ENCODE data around the gene CNNM3.
"Not testable (repeated sequence)": the region's sequence is repeated elsewhere in the genome, so short reads cannot be mapped to it uniquely, and the experiment has no call there.

The CNNM3 gene

DNA sequence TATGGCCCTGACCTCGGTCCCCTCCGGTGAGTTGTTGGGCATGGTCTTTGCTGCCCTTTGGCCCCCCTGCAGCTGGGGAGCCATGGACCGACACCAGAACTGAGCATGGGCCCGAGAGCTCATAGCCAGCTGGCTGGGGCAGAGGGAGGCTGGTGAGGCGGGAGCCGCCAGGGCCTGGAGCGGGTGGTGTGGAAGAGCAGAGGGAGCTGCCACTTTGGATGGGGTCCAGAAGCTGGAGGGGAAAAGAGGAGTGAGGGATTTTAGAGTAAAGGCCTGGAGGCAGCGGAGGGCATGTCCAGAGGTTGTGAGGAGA is 16.5 kb upstream of the CNNM3 start:
- no peak for DNase-seq

DNA sequence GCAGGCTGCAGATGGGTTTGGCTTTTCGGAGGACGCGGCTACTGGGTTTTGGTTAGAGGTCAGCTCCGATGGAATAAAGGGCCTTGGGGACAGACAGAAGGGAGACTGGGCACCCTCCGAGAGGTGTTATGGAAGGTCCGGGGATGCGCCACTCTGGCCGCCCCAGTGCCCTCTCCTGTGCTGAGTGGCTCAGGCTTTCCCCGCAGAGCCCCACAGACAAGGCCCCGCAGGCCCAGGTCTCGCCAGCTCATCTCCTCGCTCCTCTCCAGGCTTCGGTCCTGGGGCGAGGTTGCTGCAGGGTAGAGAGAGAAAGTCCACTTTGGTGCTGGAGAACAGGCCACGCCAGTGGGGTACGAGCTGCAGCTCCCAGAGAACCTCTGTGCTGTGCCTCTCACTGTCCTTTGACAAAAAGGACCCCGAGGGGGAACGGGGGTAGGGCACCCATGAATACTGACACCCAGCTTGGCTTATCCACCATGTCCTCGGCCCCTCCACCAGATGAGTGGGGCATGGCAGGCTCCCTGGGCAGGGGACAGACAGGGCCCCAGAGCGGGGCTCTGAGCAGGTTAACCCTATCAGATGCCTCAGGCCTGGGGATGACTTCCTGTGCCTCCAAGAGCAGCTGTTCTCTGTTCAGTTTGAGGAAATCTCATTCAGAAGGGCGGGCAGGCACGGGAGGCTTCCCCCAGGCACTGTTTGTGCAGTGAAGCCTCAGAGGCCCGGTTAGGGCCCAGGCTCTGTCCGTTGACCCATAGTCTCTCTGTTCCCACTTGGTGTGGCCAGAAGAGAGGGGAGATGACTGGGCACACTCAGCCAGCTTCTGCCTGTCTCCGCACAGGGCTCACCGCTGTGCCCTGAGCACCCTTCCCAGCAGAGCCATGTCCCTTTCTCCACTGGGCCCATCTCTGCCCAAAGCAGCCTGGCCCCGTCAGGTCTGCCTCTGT is 15.7 kb upstream of the CNNM3 start:
- peak in 1 of 2 donors; percentile 25 for DNase-seq

DNA sequence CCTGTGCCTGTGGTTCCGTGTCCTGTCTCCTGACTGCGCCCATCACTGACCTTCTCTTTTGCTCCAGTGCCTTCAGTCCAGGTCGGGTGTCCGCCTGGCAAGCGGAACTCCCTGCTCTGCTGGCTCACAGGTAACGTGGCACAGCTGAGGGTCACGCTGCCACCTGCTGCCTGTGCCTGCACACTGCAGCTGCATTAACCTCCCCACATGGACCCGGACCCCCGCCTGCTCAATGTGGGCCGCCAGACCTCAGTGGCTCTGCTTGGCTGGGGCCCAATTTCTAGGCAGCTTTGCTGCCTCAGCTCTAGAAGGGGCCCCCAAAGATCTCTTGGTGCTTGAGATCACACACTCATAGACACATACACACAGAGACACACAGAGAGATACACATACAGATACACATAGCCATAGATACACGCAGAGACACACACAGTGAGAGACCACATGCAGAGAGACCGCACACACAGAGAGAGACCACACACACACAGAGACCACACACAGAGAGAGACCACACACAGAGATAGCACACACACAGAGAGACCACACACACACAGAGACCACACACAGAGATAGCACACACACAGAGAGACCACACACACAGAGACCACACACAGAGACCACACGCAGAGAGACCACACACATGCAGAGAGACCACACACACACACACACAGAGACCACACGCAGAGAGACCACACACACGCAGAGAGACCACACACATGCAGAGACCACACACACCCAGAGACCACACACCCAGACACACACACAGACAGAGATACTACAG is 14.9 kb upstream of the CNNM3 start:
- no peak for DNase-seq

DNA sequence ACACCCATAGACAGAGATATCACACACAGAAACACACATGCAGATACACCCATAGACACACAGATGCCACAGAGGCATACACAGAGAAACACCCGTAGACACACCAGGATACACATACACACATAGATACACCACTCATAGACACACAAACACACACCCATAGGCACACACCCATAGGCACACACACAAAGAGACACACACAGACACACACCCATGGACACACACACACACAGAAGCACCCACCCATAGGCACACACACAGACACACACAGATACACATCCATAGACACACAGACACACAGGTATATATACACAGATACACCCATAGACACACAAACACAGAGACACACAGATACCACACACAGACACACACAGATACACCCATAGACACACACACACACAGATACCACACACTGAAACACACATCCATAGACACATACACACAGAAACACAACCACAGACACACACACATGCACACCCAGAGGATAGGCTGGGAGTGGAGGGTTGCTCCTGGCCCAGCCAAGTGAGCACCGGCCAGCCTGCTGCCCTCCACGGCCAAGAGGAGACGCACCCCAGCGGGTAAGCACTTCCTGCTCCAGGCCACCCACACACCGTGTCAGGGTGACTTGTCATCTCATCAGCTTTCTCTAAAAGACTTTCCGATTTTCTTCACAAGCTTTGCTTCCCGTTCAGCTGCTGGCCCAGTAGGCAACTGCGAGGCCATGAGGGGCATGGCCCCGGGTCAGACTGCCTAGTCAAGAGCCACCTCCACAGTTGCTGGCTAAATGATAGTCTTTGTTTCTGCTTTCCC is 14.1 kb upstream of the CNNM3 start:
- no peak for DNase-seq

DNA sequence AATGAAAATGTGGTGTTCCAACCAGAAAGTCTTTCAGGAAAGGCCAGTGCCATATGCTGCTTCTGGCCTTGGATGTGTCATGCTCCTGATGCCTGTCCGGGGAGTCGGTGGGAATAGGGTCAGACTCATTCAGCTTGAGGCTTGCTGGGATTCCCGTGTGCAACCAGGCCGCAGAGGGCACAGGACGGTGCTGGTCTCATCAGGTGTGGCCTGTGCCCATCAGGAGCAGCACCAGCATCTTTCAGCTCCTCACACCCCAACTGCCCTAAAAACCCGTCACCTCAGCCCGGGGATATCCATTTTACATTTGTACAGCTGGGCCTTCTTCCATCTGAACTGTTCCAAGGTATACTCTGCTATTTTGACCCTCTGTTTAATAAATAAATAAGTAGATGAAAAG is 13.3 kb upstream of the CNNM3 start:
- DNase-seq: no peak

DNA sequence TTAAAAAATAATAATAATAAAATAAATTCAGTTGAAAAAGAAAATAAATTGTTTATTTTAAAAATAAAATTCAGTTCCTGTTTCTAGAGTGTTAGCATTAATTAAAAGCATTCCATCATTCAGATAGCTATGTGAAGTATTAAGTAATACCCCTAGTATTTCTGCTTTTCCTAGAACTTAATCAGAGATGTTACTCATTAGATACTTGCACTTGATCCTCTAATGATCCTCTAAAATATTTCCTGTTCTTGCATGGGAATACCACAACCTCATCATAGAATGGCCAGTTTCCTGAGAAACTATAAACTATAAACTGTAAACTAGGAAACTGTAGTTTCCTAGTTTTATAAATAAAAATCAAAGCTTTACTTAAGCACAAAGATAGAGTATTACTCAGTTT is 11.1 kb upstream of the CNNM3 start:
- no peak for DNase-seq

DNA sequence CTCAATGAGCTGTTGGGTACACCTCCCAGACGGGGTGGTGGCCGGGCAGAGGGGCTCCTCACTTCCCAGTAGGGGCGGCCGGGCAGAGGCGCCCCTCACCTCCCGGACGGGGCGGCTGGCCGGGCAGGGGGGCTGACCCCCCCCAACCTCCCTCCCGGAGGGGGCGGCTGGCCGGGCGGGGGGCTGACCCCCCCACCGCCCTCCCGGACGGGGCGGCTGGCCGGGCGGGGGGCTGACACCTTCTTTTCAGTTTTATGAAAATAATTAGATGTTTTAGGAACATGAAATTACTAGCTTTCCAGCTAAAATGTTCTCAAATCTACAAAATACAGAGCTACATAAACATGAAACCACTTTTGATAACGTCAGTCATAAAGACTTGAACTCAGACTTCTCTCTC is 10.1 kb upstream of the CNNM3 start:
- not testable (repeated sequence) for DNase-seq

DNA sequence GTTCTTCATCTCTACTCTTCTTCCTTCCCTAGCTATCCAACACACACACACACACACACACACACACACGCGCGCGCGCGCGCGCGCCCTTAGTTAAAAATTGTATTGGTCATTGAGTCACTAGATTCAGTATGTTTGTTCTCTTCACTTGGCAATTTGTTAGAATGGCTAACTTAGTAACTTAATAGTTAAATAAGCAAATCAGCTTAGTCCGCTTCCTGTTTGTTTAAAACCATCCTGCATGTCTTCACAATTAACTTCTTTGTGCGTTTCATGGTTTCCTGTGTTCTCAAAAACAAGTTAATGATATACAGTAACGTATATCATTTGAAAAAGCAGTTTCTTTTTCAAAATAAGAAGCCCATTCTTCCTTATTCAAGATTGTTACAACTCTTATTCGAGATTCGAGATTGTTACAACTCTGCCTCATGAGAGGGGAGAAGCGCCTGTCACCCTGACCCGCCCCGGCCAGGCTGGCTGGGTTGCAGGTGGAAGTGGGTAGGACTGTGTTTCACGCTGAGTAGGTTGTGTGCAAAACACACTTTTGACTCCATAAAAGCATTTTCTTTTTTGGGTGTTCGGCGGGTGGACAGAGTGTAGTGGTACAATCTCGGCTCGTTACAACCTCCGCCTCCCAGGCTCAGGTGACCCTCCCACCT is 9.5 kb upstream of the CNNM3 start:
- no peak for DNase-seq

DNA sequence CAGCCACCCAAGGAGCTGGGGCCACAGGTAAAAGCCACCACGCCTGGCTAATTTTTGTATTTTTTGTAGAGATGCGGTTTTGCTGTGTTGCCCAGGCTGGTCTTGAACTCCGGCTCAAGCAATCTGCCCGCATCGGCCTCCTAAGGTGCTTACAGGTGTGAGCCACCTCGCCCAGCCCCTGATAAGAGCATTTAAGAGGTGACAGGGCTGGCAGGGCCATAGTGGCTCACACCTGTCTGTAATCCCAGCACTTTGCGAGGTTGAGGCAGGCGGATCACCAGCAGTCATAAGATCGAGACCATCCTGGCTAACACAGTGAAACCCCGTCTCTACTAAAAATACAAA is 9.0 kb upstream of the CNNM3 start:
- DNase-seq: no peak

DNA sequence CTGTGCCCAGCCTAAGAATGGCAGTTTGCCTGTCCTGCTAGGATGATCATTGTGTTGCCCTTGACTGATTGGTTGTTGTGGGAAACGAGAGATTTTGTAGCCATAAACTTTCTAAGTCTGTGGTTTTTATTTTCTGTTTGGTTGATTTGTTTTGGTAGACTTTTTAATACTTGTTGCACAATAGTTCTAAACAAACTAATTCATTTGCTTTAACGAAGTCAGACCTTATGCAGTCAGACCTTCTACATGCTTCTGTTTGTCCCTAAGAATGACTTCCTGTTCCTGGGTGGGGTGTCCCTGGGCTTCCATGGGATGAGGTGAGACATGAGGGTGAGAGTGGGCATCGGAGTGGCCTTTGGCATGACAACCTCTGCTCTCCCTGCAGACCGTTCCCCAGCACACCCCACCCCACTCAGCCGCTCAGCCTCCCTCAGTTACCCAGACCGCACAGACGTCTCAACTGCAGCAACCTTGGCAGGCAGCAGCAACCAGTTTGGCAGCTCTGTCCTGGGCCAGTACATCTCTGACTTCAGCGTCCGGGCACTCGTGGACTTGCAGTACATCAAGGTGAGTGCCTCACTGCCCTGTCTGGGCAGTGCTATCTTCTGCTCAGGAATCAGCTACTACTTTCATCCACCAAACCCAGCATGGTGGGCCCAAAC is 7.8 kb upstream of the CNNM3 start:
- no peak for DNase-seq

DNA sequence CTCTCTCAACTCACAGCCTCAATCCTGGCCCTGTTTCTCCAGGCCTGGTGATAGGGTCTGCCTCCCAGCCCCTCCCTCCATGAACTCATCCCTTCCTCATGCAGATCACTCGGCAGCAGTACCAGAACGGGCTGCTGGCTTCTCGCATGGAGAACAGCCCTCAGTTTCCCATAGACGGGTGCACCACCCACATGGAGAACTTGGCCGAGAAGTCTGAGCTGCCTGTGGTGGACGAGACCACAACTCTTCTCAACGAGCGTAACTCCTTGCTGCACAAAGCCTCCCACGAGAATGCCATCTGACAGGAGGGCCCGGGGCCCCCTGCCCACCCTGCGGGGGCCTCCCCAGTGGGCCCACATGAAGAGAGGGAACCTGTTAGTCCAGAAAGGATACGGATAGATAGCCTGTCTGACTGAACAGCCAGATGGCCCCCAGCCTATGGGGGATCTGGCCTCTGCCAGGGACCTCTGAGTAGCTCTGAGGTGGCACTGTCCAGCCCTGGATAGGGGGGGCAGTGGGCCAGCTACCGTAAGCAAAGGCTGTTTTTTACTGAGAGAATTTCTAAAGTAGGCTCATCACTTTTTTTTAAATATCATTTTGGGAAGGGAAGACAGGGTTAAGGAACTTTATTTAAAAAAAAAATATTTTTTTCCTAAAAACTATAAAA is 6.7 kb upstream of the CNNM3 start:
- no peak for DNase-seq

DNA sequence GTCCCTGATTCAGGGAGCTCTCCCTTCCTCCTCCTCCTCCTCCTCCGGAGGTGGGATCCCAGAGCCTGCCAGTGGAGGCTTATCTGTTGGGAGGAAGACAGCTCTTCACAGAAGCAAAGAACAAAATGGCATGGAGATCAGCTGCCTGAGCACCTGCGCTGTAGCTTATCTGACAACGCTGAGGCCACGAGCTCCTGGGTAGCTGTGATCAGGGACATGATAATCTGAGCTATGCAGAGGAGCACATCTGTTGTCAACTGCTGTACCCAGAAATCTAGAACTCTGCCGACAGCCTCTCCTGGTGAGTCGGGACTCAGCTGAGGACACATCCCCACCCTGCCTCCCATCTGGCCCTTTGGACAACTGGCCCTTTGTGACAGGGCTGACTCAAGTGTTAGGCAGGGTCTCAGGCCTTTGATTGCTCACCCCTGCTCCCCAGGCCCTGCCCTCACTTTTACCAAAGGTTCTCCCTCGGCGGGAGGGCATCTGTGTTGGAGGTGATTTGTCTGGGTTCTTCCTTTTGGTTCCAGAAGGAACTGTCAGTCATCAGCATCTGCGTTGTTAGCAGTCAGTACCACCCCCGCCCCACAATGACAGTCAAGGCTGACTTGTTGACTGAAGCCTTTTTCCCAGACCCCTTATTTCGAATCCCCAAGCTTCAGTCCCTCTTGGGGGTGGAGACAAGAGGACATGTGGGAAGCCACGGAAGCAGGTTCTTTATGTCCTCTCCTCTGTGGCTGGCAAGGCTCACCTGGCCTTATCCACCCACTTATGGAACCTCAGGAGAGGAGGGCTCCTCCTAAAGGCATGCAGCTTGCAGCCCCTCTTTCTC is 5.9 kb upstream of the CNNM3 start:
- no peak for DNase-seq

DNA sequence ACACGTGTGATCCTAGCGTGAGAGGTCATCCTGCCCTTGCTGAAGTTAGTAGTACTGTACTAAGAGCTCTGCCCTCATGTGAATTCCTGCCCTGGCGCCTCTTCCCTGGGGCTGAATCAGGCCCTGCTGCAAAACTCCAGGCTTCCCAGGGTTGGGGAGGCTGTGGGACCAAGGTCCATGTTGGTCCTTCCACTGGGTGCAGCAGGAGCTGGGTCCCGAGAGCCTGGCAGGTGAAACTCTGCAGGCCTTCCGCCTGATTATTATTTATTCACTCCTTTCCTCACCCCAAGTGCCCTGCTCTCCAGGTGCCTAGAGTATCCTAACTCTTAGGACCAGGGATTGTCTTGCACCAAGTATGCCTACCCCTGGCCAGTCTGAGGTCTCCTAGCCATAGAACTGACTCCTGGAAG is 5.3 kb upstream of the CNNM3 start:
- no peak for DNase-seq

DNA sequence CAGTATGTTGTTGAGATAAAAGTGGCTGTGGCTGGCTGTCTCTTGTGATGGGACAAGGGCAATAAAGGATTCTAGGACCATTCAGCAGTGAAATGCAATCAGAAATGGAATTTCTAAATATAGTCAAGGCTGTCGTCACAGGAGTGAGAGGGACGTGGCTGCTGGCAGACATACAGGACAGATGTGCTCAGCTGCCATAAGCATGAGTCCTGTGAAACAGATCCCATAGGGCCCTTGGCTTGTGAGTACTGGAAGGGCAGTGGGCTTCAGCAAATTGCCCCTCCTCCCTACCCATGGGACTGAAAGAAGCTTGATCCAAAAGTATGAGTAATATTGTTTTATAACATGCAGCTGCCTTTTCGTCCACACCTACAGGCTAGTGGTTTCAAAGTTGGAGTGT is 4.2 kb upstream of the CNNM3 start:
- no peak for DNase-seq

DNA sequence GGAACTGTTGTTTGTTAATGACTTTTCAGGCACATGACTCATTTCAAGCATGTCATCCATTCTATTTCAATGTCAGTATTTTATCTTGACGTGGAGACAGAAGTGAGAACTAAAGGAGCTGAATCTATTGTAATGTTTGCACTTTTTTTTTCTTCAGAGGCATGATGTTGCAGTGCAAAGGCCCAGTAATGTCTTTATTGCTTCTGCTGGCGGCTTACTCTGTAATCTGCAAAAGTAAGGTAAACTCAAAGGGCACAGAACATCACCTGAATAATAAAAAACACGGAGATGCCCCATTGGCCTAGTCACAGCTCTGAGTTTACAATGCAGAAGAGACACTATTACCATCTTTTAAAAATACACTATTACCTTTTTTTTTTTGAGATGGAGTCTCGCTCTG is 2.4 kb upstream of the CNNM3 start:
- no peak for DNase-seq

DNA sequence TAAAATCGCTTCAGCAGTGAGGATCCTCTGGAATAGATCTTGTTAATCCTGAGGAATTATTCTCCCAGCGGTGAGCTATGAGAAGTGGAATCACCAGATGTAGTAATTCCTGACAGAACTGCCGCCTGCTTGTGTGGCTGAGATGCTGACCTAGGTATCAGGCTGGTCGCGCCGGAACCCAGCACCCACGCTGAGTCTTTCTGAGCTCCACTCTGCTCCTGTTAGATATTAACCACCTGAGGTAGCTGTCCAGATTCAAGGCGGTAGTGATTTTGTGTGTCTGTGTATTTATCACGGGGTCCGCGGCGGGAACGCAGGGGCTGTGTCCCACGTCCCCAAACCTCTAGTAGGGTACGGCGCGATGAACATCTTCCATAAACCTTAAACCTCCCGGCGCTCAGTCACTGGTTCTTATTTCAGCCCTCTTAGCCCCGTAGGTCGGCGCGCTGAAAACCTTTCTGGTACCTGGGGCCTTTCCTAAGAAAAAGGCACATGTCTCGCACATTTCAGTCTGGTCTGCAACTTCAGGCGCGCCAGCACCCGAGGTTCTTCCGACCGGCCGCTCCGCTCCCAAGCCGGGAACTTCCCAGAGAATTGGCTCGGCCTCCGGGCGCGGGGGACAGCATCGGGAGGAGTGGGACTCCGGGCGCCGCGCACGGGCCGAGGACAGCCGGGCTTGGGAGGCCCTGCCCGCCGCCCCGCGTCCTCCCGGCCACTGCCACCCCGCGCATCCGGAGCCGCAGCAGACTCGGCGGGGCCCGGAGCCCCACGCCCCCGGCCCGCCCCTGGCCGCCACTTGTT is 542 bp upstream of the CNNM3 start:
- DNase-seq: peak in 1 of 2 donors; percentile 25

DNA sequence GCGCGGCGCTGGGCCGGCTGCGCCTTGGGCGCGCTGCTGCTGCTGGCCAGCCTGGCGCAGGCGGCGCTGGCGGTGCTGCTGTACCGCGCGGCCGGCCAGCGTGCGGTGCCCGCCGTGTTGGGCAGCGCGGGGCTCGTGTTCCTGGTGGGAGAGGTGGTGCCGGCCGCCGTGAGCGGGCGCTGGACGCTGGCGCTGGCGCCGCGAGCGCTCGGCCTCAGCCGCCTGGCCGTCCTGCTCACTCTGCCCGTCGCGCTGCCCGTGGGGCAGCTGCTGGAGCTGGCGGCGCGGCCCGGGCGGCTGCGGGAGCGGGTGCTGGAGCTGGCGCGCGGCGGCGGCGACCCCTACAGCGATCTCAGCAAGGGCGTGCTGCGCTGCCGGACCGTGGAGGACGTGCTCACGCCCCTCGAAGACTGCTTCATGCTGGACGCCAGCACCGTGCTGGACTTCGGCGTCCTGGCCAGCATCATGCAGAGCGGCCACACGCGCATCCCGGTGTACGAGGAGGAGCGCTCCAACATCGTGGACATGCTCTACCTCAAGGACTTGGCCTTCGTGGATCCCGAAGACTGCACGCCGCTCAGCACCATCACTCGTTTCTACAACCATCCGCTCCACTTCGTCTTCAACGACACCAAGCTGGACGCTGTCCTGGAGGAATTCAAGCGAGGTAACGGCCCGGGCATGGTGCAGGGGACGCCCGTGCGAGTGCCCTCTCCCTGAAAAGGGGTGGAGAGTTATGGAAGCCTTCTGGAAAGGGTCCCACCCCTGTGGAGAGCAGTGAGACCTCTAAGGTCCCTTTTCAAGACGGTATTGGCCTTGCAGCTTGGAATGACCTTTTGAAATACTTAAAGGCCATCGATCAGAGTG is 1.0 kb downstream of the CNNM3 start:
- DNase-seq: no peak

DNA sequence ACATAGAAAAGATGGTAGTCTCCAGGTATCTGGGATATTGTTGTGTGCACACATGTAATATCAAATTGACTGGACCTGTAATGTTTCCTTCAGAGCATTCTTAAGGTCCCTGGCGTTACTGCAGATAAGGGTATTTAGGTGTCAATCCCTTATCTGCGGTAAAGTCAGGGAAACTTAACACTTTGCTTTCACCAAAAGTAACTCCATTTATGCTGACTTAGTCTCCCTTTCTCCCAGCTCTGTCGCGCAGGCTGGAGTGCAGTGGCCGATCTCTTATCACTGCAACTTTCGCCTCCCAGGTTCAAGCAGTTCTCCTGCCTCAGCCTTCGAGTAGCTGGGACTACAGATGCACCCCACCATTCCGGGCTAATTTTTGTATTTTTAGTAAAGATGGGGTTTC is 1.8 kb downstream of the CNNM3 start:
- no peak for DNase-seq

All from bone marrow (tissue), 2 donors.